ENCODE measurements around the gene NEAT1. TPM values are rescaled to one million over a fixed set of nuclear protein-coding genes. Genes with fewer than 3 reads are reported as not detected.
A peak's percentile ranks its signal among the peaks of the same experiment; 100 is the strongest.

Gene NEAT1
- total and polyA plus RNA-seq, 12 donors, result 20.9 to 6,838 (median 335) TPM

- H3K27me3 ChIP-seq, result no peaks in the 10 kb centered on the region
- H3K36me3 ChIP-seq (replicated peaks in 1 of 2), result no peaks in the 10 kb centered on the region
- TF ChIP-seq POLR2A (IDR thresholded peaks at IDR 0.05), result no peak
- TF ChIP-seq CTCF (IDR thresholded peaks at IDR 0.05), result no peak
- DNase-seq, result peak in 1 of 7 donors; percentile 56
- peak overlapping the region; percentile 97 to 100 (median 99) for H3K27ac ChIP-seq
- H3K4me1 ChIP-seq (replicated peaks in 1 of 2), result peaks cover 40 to 64% of the 10 kb centered on the region in 2 donors
- intact Hi-C loops (cut with DNase I), result no loop called here
- 8 to 20% (median 16%) methylated on average over 10 of the region's 10 CpGs for WGBS, 4 donors
- H3K9me3 ChIP-seq (replicated peaks in 1 of 3), result no peaks in the 10 kb centered on the region
- peak overlapping the region; percentile 44 to 93 (median 68) for H3K4me3 ChIP-seq
These were observed 54.1 kb downstream of the NEAT1 start for GRCh38 chr11:65476632-65477148.

- H3K4me1 ChIP-seq (replicated peaks in 1 of 2), result peaks cover 37 to 63% of the 10 kb centered on the region in 2 donors
- WGBS, 4 donors, result 0 to 2% (median 1%) methylated on average over 15 to 60 of the region's 60 CpGs
- no peaks in the 10 kb centered on the region for H3K36me3 ChIP-seq (replicated peaks in 1 of 2)
- H3K27ac ChIP-seq, result peak overlapping the region; percentile 97 to 100 (median 99)
- H3K9me3 ChIP-seq (replicated peaks in 1 of 3), result no peaks in the 10 kb centered on the region
- TF ChIP-seq POLR2A (IDR thresholded peaks at IDR 0.05) (peak; percentile 94 to 96), CTCF (IDR thresholded peaks at IDR 0.05) (peak in 1 of 6 experiments; percentile 12)
- H3K27me3 ChIP-seq, result no peaks in the 10 kb centered on the region
- H3K4me3 ChIP-seq, result peak overlapping the region; percentile 44 to 93 (median 68)
- intact Hi-C loops (cut with DNase I), result no loop called here
- DNase-seq, result peak; percentile 97 to 99 (median 98)
These were observed 54.8 kb downstream of the NEAT1 start for GRCh38 chr11:65477149-65477965.

- WGBS, 4 donors, result 28 to 41% (median 34%) methylated on average over 6 to 33 of the region's 33 CpGs
- peaks cover 37 to 51% of the 10 kb centered on the region in 2 donors for H3K4me1 ChIP-seq (replicated peaks in 1 of 2)
- no peaks in the 10 kb centered on the region for H3K27me3 ChIP-seq
- no peaks in the 10 kb centered on the region for H3K36me3 ChIP-seq (replicated peaks in 1 of 2)
- no peaks in the 10 kb centered on the region for H3K9me3 ChIP-seq (replicated peaks in 1 of 3)
- no peak for TF ChIP-seq CTCF (IDR thresholded peaks at IDR 0.05)
- peak; percentile 55 to 62 for TF ChIP-seq POLR2A (IDR thresholded peaks at IDR 0.05)
- H3K27ac ChIP-seq, result peak overlapping the region; percentile 97 to 100 (median 99)
- intact Hi-C loops (cut with DNase I), result no loop called here
- peak; percentile 66 to 84 (median 83) for DNase-seq
- H3K4me3 ChIP-seq, result peak overlapping the region in 1 of 4 donors; percentile 16
These were observed 56.0 kb downstream of the NEAT1 start for GRCh38 chr11:65478388-65479183.
